HG02642 (cell line): Measurements from ENCODE around the gene GALNTL6.
A peak's percentile ranks its signal among the peaks of the same experiment; 100 is the strongest.
"Not testable (repeated sequence)": the region's sequence is repeated elsewhere in the genome, so short reads cannot be mapped to it uniquely, and the experiment has no call there.

Source experiments
- ATAC-seq: cut with Tn5 transposase; IDR thresholded peaks from one replicate; pipeline ENCODE4 v1.9.1; 2021; ENCODE audit warnings: mild to moderate bottlenecking; ENCODE audit not compliant: unreplicated experiment, poor library complexity

GALNTL6 gene

DNA sequence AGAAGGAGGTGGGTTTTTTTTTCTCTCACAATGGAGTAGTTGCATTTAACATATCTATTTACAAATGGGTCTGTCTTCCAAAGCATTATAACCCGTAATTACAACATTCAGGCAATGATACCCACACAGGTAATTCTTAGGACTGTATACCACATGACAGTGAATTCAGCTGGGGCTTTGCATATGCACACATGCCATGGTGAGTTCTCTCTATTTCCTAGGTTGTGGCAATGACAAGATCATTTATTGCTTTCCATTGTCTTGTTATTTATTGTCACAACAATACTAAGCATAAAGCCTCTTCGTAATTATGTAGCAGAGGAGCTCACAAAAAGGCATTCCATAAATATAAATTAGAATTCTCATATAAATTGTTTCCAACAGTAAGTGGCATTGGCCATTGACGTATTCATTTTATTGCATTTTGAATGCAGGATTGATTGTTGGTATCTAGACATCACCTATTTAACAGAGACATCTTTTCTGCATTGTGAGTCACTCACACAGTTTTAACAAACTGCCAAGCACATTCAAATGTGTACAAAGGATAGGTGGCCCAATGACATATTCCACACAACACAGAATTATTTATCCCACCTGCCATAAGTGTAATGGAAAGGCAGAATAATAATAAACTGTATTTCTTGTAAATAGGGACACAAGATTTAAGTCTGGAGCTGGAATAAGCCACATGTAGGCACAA lies 964.7 kb downstream of the GALNTL6 start:
- no peak for ATAC-seq

DNA sequence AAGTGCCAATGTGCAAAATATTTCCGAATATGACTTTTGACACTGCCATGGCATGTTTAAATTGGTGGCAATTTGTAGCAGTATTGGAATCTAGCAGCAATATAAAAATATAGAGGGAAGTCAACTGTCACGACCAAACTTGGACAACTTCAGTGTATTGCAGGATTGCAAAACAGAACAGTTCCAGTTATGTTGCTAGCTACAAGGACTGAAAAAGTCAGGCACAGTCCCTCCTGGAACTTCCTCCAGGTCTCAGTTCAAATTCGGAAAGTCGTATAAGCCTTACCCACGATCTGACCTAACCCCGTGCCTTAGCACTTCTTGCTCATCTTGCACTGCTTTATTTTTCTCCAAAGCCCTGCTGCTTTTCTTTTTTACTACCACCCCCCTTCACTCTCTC lies 965.4 kb downstream of the GALNTL6 start:
- ATAC-seq: no peak

DNA sequence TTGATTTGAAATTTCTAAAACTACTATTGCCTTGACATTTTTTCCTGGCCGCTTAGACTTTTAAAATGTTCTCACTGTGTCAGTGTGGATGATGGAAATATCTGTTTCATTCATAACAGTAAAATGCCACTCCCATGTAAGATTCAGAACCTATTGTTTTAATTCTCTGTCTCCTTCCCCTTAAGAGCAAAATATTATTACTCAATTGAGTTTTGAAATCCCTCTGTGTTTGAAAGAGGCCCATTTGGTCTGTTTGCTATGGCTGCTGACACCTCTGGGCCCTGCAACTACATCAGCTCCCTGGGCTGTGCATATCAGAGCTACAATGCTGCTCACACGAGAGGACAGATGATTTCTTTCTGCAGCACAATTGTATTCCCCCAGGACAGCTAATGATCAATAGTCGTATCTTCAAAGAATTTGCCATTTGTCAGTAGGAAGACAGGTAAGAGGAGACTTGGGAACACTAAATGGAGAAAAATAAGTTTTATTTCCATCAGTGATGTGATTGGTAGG lies 967.4 kb downstream of the GALNTL6 start:
- ATAC-seq: no peak

DNA sequence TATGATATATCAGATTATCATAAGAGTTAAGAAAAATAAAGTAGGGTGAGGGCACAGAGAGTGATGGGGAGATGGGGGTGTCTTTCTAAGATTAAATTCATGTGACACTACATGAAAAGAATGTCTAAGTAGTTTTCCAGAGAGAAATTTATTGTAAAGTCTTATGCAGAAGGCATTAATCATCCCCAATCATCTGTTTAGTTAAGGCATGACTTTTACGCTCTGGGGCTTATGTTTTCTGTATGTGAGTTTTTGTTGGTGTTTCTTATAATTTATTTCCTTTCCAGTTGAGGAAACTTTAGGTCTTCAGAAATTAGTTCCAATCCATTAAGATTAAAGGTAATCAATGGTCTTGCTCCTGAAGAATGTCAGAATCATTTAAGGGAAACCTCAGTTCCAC lies 972.4 kb downstream of the GALNTL6 start:
- ATAC-seq: no peak

DNA sequence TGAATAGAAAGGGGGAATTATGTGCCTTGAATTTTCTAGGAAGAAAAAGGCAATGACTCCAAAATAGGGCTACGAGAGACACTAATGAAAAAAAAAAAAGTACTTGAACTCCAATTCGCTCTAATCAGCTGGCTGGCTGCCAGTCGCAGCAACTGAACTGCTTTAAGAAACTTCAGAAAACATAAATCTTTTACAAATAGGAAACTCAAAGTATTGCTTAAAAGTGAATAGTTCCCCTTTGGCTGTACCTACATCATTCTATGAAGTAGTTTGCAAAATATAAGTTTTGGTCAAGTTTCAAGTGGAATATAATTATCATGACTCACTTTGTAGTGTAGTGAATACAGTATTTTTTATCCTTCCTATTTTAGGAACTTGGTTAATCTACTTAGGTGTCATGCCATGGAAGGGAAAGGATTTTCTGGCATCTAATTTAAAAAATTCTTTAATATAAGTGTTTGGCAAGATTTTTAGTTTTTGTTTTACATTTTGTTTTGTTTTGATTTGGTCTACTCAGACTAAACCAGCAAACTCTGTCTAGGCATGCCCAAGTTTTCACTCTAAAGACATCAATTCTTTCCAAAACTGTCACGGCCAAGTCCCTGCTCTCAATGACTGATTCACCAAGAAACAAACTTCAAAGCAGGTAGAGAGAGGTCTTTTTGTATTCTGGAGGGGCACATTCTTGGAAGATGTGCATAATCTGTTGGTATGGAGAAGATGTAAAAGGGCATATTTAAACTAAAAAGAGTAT lies 973.0 kb downstream of the GALNTL6 start:
- no peak for ATAC-seq

DNA sequence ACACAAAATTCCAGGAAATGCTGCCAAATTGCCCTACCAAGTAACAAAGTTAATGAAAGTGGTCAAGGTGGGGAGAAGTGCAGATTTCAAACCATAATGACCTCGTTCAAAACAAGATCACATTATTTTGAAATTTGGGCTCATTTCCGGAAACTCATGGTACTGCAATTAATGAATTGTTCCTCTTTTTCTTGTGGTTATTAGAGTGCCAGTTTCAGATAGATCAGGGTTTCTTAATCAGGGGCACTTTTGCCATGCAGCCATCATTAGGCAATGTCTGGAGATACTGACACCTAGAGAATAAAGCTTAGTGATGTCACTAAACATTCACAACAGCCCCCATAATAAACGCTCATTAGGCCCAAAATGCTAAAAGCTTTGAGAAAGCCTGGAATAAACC lies 973.9 kb downstream of the GALNTL6 start:
- ATAC-seq: no peak

DNA sequence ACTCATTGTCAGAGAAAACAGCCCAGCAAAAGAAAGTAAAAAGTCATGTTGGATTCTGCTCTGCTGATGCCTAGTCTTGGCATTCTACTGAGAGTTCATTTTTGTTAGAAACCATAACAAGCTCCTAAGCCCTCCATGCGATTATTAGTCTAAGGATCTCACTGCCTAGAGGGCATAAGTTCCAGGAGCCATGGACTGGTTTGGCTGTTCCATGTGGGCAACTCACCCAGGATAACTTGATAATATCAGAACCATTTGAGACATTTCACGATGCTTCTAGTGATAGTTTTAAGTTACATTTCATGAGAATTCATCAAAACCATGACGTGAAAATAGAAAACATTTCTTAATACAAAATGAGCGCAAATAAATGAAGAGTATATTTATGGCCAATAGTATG lies 978.6 kb downstream of the GALNTL6 start:
- ATAC-seq: no peak

DNA sequence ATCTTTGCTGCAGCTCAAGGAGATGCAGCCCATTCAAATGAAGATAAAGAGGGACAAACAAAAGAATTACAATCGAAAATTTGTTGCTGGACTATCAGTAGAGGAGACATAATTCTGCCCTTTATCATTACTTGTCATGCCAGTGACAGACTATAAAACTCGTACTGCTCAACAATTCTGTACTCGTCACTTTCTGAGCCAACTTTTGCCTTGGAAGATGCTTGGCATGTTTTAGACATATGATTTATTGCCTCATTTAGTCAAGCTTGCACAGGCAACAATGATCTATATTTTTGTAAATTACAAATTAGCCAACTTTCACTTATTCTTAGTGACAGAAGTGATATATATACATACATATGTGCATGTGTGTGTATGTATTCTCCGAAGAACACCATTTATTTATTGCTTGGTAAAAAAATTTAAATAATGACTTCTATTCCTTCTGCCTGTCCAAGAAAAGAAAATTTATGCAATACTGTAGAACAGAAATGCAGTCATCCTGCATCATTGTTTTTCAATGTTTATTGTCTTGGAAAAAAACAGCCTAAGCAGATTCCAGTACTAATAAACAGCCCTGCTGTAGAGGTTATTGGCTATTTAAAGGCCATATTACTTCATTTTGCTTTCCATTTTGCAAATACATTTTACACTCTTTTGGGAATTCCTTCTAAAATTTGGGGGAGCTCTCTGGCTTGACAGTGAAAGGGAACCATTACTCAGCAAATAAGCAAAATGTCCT lies 980.5 kb downstream of the GALNTL6 start:
- ATAC-seq: no peak

DNA sequence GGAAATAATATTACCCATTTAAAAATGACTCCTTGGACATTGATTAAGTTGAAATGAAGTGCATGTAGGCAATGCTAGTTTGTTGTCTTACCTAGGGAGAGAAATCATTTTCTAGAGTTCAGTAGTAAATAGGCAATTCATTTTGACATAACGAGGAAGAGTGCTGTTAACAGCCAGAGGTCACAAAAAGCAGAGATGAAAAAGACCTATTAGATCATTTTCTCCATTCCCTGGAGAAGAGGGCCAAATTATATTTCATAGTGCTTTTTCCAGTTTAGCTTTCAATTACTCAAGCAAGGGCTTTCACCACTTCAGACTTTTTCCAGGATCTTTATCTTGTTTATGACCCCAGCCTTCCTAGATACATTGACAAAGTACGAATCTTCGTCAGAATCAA lies 981.1 kb downstream of the GALNTL6 start:
- ATAC-seq: no peak

DNA sequence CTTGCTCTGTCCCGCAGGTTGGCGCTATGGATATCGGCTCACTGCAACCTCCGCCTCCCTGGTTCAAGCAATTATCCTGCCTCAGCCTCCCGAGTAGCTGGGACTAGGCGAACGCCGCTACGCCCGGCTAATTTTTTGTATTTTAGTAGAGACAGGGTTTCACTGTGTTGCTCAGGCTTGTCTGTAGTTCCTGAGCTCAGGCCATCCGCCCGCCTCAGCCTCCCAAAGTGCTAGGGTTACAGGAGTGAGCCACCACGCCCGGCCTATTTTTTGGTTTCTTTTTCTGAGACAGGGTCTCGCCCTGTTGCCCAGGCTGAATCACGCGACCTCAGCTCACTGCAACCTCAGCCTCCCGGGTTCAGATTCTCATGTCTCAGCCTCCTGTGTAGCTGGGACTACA lies 984.1 kb downstream of the GALNTL6 start:
- not testable (repeated sequence) for ATAC-seq

DNA sequence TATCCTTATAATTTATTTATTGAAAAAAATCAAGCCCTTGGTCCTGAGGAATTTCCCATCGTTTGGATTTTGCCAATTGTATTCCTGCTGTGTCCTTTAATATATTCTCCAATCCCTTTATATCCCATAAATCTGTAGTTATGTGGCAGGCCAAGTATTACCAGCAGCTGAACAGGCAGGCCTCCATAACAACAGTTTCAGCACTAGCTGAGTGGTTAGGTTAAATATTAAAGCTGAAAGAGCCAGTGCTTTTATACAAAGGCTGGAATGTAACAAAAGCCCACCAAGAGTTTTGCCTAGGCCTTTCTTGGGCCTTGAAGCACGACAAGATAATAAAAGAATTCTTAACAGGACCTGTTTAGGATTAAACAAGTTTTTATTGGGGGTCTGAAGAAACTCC lies 988.8 kb downstream of the GALNTL6 start:
- ATAC-seq: no peak

DNA sequence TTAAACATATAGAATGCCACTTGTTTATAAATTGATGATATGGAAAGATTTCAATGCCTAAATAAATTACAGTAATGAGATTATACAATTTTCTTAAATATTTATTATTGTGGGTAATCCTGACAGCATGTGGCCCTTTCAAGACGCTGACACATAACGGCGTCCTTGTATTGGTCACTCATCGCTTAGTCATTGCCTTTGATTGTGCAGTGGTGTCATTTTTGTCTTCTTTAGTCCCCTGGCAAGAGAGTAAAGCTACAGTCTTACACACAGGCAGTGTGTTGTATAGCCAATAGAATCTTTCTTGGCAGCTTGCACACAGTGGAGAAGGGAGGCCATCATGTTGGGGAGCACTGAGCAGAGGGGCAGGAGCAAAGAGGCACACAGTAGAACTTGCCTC lies 993.6 kb downstream of the GALNTL6 start:
- no peak for ATAC-seq

DNA sequence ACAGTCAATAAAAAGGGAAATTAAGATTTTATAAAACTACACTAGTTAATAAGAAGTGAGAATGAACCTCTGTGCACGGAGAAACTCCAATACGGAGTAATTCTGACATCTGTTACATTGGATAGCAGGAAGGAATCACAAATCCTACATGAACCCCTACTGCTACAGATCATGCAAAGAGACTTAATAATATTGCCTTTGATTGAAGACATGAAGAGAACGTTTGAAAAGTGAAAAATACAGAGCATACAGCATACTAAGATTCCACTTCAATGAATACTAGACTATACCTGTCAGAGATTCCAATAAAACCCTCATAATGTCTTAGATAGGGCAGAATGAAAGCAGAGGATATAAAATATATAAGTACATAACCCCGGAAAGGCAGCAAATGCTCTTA lies 995.0 kb downstream of the GALNTL6 start:
- ATAC-seq: no peak

DNA sequence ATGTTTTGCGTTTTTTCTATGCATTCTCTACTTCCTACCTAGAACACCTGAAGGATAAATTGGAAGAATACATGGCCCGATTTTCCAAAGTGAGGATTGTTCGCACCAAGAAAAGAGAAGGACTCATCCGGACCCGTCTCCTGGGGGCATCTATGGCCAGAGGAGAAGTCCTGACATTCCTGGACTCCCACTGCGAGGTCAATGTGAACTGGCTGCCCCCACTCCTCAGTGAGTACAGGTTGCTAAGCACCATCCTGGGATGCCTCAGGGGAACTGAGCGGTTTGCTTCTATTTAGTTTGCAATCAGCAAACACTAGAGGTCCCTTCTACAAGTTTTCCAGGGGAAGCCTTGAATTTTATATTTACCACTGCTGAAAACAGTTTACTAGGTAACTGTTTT lies 996.1 kb downstream of the GALNTL6 start:
- no peak for ATAC-seq

DNA sequence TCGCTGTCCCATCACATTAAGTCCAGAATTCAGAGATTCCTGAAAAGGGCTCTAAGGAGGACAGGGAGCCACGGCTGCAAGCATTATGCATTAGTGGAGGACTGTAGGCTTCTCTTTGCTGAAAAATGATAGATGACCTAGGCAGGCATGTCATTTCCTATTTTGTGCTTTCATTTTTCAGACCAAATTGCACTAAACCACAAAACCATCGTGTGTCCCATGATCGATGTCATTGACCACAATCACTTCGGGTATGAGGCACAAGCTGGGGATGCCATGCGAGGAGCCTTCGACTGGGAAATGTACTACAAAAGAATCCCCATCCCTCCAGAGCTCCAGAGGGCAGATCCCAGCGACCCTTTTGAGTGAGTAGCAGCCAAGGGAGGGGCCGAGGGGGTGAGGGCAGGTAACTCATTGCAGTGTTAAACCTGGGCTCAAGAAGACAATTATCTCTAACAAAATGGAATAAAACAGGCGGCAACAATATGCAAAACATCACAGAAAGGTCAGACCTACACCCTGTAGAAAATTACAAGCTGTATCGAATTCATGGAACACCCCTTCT lies 1000.2 kb downstream of the GALNTL6 start:
- ATAC-seq: peak; percentile 85

DNA sequence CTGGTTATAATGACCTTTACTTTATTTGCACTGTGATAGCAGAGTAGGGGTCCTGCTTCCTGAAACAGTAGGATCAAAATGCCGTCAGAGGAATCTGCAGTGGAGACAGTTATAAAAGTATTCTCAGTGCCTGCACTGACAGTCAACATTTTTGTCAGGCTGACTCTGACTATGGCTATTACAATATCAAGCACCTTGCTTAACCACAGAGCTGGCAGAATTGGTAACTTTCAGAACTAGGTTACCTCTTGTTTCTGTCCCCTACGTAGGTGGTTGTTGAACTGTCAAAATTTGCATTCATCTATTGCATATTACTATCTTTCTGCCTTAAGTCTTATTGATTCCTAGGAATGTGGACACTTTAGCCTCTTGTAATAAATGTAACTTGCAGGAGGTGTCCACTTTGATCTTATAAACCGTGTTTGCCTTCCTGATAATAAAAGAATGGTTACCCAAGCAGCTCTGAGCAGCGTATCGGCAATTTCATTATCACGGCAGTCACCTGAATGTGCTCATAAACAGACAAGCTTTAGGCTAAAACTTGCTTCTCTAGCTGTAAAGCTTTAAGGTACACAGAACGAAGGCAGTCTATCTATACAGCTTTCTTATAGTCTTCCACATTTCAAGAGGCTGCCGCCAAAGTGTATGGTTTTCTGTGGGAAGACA lies 1002.4 kb downstream of the GALNTL6 start:
- ATAC-seq: no peak

DNA sequence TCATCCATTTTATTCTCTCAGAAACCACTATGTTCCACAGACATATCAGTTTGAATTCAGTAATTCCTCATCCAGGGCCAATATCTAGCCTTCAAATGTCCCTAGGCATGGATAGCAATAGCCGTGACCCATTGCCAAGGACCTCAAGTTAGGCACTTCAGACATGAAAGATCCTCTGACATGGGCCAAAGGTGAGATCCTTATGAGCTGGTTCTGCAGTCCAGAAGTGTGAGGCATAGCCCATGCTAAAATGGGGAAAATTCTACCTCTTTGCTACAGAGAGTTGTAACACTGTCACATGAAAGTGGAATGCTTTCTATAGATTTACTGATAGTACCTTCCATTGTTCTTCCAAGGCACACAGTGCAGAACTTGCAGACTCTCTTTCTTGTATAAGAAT lies 1005.7 kb downstream of the GALNTL6 start:
- ATAC-seq: peak; percentile 9

DNA sequence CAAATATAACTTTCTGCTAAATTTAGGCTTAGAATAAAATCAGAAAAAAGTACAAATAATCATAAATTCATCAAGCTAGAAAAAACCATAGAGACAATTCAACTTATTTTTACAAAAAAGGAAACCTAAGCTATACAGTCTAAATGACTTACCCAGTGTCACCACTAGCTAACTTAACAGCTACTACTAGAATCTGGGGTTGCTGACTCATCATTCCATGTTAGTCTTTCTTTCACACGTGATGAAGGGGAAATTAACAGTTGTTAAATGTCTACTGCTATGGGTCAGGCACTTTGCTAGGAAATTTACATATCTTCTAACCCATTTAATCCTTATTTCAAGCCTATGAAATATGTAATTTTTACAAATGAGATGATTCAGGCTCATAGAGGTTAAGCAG lies 1006.1 kb downstream of the GALNTL6 start:
- ATAC-seq: peak; percentile 46

DNA sequence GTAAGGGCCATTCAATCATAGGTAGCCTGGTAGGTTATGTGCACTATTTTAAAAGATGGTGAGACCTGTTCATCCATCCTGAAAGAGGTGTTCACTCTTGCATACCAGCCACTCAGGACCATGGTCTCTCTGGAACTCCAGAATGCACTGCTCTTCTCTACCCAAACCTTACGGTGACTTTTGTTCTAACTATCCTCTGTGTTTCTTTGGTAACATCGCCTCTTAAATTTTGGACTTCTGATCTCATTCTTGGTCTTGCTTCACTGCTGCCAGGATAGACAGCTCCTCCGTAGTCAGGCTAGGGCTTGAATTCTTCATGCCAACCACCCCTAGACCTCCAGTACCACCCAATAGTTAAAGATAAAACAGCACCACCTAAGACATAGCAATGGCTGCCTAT lies 1009.1 kb downstream of the GALNTL6 start:
- no peak for ATAC-seq

DNA sequence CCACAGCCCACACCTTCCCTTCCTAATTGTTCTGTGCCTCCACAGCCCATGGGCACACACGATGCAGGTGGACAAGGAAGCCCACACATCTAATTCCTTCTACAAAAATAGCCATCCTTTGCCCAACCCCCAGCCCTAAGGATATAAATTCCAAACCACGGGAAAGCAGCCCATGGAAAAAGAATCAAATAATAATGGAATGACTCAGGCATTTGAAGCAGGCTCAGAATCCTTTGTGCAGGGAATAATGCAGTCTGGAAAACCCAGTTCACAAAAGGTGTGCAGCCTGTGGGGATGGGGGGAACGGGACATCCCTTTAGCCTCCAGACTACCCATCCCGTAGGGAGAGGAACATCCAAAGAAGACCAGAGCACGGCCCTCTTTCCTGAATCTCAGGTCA lies 1013.1 kb downstream of the GALNTL6 start:
- no peak for ATAC-seq
